ENCODE data around the gene LTBP3.
A peak's percentile ranks its signal among the peaks of the same experiment; 100 is the strongest.

Gene LTBP3

GRCh38 chr11:65585396-65586246 lies 27.5 kb upstream of the LTBP3 start:
- no peak for DNase-seq

GRCh38 chr11:65584723-65585171 lies 26.6 kb upstream of the LTBP3 start:
- DNase-seq: no peak

- DNase-seq: no peak
These were observed 25.9 kb upstream of the LTBP3 start for GRCh38 chr11:65584106-65584505.

GRCh38 chr11:65583589-65583988 lies 25.4 kb upstream of the LTBP3 start:
- no peak for DNase-seq

GRCh38 chr11:65581928-65582327 lies 23.8 kb upstream of the LTBP3 start:
- DNase-seq: no peak

- no peak for DNase-seq
These were observed 22.6 kb upstream of the LTBP3 start for GRCh38 chr11:65580756-65581155.

- no peak for DNase-seq
These were observed 22.0 kb upstream of the LTBP3 start for GRCh38 chr11:65580031-65580692.

- DNase-seq: no peak
These were observed 21.1 kb upstream of the LTBP3 start for GRCh38 chr11:65579291-65579690.

GRCh38 chr11:65578667-65579066 lies 20.5 kb upstream of the LTBP3 start:
- DNase-seq: no peak

GRCh38 chr11:65578134-65578533 lies 20.0 kb upstream of the LTBP3 start:
- DNase-seq: no peak

GRCh38 chr11:65577756-65578109 lies 19.6 kb upstream of the LTBP3 start:
- no peak for DNase-seq

GRCh38 chr11:65576867-65577755 lies 19.0 kb upstream of the LTBP3 start:
- DNase-seq: peak in 1 of 2 donors; percentile 83

- DNase-seq: no peak
These were observed 18.2 kb upstream of the LTBP3 start for GRCh38 chr11:65576232-65576866.

GRCh38 chr11:65575568-65576231 lies 17.5 kb upstream of the LTBP3 start, which contains the start of gene EHBP1L1:
Gene EHBP1L1, plus strand, starts transcription at chr11:65576053. Its CDS starts 250 bp downstream, at chr11:65576303.
- peak; percentile 86 for DNase-seq

GRCh38 chr11:65574811-65575567 lies 16.8 kb upstream of the LTBP3 start:
- DNase-seq: peak in 1 of 2 donors; percentile 49

- peak; percentile 94 to 95 for DNase-seq
These were observed 16.1 kb upstream of the LTBP3 start for GRCh38 chr11:65574109-65574810.

GRCh38 chr11:65573391-65574079 lies 15.4 kb upstream of the LTBP3 start:
- no peak for DNase-seq

GRCh38 chr11:65572356-65573051 lies 14.3 kb upstream of the LTBP3 start, which contains the start of gene FAM89B:
Gene FAM89B, plus strand, starts transcription at chr11:65572538. Its CDS starts 132 bp downstream, at chr11:65572670.
- peak; percentile 88 to 91 for DNase-seq

GRCh38 chr11:65571940-65572339 lies 13.8 kb upstream of the LTBP3 start:
- no peak for DNase-seq

All from CD4-positive, alpha-beta T cell treated with Interleukin-1 beta for 1 hour (primary cell).